HG02623 (cell line): ENCODE results near the gene ENTREP3.

Experiments
- ATAC-seq: cut with Tn5 transposase; IDR thresholded peaks from one replicate; pipeline ENCODE4 v1.9.1; 2021; ENCODE audit warnings: moderate library complexity; ENCODE audit not compliant: unreplicated experiment

Gene ENTREP3

DNA sequence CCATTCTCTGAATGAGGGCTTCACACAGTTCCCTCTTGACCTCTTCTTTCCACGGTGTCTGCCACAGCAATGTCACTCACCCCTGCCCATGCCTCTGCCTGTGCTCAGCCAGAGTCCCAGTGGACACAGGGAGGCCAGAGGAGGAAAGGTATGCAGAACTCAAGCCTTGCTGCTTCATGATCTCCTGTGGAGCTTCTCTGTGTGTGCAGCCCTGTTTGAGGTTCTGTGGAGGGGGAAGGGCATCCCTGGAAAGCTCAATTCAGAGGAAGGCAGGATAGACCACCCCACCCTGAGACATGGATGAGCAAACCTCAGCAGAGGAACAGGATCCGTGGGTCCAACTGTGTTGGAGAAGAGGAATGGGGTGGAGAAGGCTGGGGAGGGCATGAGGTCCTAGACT lies 24.0 kb upstream of the ENTREP3 start:
- no peak for ATAC-seq

DNA sequence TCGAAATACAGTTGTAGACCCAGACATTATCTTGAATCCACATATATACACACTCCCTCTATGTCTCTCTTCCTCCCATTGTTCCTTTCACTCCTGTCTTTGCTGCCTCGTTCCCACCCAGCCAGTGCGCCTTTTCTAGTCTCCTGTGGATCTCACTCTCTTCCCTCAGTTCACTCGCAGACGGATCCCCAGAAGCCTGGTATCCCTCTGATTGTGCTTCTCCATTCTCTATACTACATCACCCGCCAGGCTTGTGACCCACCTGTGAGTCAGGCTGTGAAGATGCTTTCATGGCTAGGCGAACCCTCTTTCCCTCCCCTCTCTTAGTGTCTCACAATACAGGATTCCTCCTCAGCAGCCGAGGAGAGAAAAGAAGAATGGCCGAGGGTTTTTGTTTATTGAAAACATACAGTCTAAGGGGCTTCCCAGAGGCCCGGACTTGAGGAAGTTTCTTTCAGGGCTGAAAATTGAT lies 23.4 kb upstream of the ENTREP3 start:
- ATAC-seq = no peak

DNA sequence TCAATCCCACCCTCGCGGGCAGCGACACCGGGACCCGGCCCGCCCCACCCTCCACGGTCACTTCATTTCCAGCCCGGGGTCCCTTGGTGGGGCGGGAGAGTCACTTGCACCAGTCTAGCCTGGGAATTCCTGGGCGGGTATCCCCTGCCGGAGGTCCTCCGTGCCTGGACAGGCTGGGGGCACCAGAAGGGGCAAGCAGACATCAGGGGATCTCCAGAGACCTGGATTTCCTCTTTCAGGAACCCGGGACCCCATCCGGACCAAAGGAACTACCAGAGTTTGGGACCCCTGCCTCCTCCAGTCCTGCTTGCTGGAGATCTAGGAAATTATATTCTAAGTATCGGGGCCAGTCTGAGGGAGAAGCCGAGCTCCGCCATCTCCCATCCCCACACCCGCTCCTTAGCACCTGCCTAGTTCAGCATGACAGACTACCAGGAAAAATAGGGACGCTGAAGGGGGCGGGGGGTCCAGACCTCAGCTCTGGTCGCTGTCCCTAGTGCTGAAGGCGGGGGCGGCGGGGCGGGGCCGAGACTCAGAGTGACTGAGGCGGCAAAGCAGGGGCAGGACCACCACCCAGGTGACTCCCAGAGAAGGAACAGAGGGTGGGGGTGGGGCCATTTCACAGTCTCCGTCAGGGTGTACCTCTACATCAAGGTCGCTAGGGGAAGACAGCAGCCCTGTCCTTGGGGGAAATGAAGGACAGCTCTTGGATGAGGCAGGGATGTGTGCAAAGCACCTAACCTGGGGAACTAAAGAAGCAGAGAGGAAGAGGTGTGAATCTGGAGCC lies 22.8 kb upstream of the ENTREP3 start:
- ATAC-seq = no peak

GRCh38 chr1:155277070-155277901 lies 22.0 kb upstream of the ENTREP3 start, which contains the start of gene HCN3:
Gene HCN3, plus strand, starts transcription at chr1:155277463. Its CDS starts 128 bp downstream, at chr1:155277591.
- ATAC-seq = peak; percentile 59

DNA sequence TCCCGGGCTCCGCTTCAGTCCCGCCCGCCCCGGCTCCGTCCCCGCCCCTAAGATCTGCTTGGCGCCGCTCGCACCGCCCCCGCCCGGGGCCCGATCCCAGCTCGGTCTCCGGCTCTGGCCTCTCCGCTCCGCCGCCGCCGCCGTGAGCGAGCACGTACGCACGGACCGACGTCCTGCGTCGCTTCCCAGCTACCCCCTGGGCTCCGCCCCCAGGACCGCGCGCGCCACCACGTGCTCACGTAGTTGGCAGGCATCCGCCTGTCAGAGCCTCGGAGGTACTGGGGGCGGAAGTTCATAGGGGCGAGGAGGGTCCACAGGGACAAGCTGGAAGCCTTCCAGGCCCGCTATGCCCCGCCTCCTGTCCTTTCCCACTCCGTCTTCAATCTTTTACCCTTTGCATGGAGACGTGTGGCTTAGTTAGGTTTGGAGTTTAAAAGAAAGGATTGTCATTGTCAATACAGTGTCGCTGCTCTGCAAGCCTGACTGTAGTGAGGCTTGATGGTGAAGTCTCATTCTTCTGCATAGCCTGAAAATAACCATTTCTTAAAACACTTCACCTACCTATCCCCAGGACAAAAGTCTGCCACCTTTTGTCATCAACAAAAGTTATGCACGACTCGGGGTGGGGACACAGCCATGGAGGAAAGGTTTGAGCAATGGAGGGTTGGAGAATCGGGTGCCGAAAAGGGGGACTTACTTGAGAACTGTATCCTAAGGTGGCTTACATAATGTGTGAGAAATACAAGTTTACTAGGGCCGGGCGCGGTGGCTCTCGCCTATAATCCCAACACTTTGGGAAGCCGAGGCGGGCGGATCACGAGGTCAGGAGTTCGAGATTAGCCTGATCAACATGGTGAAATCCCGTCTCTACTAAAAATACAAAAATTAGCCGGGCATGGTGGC lies 18.3 kb upstream of the ENTREP3 start, which contains the start of gene CLK2:
Gene CLK2 (minus strand): TSS at position 162 of the 903 bp plus-strand sequence. CDS start 2,527 bp downstream, outside the sequence.
- ATAC-seq = peak; percentile 68

- ATAC-seq = peak; percentile 25
Measured at GRCh38 chr1:155272466-155273342, 17.4 kb upstream of the ENTREP3 start.

- ATAC-seq = no peak
Measured at GRCh38 chr1:155269381-155269780, 14.1 kb upstream of the ENTREP3 start.

- ATAC-seq = no peak
Measured at GRCh38 chr1:155268630-155269029, 13.3 kb upstream of the ENTREP3 start.

- no peak for ATAC-seq
Measured at GRCh38 chr1:155267373-155267772, 12.1 kb upstream of the ENTREP3 start.

GRCh38 chr1:155266553-155266952 lies 11.3 kb upstream of the ENTREP3 start:
- no peak for ATAC-seq

DNA sequence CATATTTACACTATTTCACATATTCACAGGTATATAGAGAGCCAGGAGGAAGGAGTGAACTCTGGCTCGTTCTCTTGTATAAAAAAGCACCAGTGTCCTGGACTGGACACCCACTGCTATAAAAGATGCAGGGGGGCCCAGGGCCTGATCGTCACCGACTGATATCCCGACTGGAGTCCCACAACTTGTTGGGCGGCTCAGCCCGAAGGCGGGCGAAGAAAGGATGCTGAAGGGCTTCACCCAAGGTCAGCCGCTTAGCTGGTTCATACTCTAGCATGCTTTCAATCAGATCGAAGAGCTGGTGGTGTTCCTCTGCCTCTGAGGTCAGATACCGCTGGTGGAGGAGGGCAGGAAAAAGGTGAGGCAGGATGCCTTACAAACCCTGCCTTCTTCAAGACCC lies 7.8 kb upstream of the ENTREP3 start:
- no peak for ATAC-seq

DNA sequence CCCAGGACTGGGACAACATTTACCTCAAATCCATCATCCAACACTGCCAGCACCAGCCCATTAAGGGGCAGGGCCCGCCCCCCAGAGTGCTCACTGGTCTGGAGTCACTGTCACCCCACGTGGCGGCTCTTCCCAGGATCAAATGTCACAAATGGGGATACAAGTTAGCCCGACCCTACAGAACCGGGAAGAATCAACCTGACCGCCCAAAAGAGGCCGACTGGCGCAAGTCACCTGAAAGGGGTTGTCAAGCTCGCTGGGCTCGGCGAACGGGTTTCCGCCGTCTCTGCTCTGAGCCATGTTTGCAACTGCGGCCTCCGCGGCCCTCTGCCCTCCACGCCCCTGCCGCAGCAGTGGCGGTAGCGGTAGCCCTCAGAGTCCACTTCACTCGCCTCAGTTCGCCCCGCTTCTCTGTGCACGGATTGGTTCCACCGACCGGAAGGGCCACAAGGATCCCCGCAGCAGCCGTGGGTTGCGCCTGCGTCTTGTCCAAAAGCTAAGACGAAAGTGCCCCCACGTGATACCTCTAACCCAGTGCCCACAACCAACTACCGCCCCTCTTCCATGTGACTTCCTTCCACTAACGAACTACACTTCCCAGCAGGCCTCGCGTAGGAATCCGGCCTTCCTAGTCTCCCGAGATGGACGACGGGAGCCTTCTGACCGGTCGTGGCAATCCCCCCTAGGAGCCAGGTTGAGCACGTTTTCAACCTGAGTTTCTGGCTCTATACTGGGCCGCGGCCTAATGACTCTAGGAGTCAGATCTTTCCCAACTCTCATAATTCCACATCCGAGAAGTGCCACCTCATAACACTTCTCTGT lies 6.8 kb upstream of the ENTREP3 start, which contains the start of gene SCAMP3:
Gene SCAMP3 (minus strand): TSS at position 509 of the 822 bp plus-strand sequence. CDS start 209 bp downstream, at position 300.
- peak; percentile 91 for ATAC-seq

GRCh38 chr1:155261493-155261851 lies 6.2 kb upstream of the ENTREP3 start:
- no peak for ATAC-seq

DNA sequence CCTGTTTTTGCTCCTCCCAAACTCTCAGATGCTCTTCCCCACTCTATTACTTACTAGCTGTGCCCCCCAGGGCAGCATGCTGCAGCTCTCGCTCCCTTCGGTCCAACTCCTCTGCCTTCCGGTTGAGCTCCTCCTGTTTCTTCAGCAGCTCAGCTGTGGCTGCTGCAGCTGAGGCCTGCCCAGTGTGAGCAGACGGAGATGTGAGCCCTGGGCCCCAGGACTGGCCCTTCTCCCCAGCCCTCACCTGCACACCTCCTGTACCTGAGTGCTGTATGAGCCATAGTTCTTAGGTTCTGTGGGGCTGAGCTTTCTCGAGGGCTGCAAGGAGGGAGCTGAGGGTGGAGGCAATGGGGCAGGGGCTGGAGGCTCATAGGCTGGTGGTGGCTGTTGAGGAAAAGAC lies 5.0 kb upstream of the ENTREP3 start:
- no peak for ATAC-seq

DNA sequence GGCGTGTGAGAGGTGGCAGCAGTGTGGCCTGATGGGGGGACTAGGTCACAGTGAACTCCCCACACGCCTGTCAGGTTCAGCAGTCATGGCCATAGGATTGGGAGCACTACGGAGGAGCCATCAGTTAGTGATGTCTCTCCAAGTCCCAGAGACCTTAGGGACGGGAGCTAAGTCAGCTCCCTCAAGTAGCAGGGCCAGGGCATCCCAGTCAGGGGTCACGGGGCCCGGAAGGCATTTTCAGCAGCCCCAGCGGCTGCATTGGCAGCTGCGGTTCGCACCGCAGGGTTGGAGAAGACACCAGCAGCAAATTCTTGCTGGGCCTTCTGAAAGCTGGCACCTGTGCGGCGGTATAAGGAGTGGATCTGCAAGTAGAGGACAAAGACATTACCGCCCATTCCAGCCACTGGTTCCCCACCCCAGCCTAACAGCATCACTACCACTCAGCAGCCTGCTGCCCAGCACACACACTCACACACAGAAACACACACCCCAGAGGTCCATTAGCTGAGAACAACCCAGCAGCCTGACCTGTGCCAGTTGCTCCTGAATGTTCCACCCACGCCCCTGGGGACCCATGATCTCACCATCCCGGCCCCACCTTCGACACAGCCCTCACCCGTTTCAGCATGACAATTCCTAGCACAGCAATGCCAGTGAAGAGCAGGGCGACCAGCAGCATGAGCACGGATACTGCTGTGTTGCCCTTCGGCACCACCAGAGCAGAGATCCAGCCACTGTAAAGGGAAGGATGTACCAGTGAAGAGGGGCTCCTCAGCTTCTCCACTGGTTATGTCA lies 972 bp upstream of the ENTREP3 start:
- no peak for ATAC-seq

DNA sequence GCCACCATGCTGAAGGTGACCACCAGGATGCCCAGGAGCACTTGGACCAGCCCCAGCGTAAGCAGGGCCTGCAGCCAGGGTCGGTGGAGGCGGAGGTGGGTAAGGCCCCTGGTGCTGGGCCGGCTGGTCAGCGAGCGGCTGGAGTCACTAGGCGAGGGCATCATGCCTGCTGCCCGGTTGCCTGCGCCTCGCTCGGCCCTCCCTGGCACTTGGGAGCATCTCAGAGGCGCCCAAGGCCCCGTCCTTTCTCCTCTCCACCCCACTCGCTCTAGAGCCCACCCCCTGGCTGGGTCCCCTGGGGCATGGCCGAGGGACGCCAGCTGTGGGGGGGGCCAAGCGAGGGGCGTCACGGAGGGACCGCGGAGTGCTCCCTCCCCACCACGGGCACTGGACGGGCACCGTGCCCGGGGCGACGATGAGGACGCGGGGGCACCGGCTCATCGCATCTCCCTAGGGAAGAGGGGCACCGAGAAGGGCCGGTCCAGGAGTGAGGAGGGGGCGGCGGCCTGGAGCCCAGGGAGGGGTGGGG lies 505 bp downstream of the ENTREP3 start:
- ATAC-seq = no peak

DNA sequence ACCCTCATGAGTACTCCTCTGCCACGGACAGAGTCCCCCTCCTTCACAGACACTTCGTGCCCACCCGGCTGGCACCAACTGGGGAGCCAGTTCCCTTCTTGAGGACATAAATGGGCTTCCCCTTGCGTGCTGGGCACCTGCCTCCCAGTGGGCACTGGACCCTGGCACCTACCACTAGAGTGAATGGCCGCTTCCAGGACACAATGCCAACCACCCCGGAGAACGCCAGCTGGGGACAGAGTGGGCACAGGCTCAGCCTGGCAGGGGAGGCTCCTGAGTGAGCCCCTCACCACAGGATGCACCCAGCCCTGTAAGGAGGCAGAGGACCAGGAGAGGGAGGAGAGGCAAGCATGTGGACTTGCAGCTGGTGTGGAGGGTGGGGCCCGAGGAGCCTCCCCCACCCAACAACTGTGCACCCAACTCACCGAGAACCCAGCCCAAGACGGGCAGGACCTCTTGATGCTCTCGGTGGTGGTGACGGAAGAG lies 1.0 kb downstream of the ENTREP3 start:
- ATAC-seq = no peak

- ATAC-seq = no peak
Measured at GRCh38 chr1:155253797-155254196, 1.5 kb downstream of the ENTREP3 start.
